ENCODE data around the gene KRTAP4-3. TPM values are rescaled to one million over a fixed set of nuclear protein-coding genes. Genes with fewer than 3 reads are reported as not detected.
"Not testable (repeated sequence)": the region's sequence is repeated elsewhere in the genome, so short reads cannot be mapped to it uniquely, and the experiment has no call there.

Gene KRTAP4-3
- total RNA-seq, 1 donor from 2014 or later, result not detected

DNA sequence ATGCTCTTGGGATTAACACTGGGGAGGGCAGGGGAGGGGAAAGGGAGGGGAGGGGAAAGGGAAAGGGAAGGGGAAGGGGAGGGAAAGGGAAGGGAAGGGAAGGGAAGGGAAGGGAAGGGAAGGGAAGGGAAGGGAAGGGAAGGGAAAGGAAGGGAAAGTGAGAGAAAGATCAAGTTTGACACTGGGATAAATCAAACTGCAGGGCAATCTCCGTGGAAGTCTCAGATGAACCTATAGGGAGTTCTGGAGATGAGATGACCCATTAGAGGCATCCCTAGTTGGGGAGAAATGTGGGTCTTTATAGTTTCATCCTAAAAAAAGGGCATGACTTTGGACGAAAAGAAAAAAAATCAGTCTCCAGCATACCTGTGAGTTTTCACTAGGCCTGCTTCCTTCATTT, 46.3 kb downstream of the KRTAP4-3 start:
- Histone ChIP-seq H3K9me3 (ENCODE audit: low read depth) (no peaks in the 10 kb centered on the region), H3K79me2 (ENCODE audit: low read depth) (no peaks in the 10 kb centered on the region), H3K27me3 (no peaks in the 10 kb centered on the region), H2AFZ (replicated peaks) (no peak overlapping the region), H3K4me2 (no peak overlapping the region), H3K27ac (no peak overlapping the region), H4K20me1 (ENCODE audit: low read depth) (no peaks in the 10 kb centered on the region), H3K9ac (no peak overlapping the region), H3F3A (ENCODE audit: low read depth) (no peaks in the 10 kb centered on the region), H3K4me1 (no peaks in the 10 kb centered on the region), H3K4me3 (no peak overlapping the region), H3K36me3 (no peaks in the 10 kb centered on the region)
- Mint-ChIP-seq H3K4me3 (no peak overlapping the region), H3K36me3 (no peaks in the 10 kb centered on the region), H3K9me3 (no peaks in the 10 kb centered on the region), H3K27ac (no peak overlapping the region), H3K27me3 (ENCODE audit: insufficient read depth, low read depth) (peaks cover 5% of the 10 kb centered on the region), H3K4me1 (peaks cover 5% of the 10 kb centered on the region)
- TF ChIP-seq EZH2phosphoT487 (IDR thresholded peaks at IDR 0.05) (no peak), EZH2 (IDR thresholded peaks at IDR 0.05) (no peak)
- TF ChIP-seq, protein P1, sequence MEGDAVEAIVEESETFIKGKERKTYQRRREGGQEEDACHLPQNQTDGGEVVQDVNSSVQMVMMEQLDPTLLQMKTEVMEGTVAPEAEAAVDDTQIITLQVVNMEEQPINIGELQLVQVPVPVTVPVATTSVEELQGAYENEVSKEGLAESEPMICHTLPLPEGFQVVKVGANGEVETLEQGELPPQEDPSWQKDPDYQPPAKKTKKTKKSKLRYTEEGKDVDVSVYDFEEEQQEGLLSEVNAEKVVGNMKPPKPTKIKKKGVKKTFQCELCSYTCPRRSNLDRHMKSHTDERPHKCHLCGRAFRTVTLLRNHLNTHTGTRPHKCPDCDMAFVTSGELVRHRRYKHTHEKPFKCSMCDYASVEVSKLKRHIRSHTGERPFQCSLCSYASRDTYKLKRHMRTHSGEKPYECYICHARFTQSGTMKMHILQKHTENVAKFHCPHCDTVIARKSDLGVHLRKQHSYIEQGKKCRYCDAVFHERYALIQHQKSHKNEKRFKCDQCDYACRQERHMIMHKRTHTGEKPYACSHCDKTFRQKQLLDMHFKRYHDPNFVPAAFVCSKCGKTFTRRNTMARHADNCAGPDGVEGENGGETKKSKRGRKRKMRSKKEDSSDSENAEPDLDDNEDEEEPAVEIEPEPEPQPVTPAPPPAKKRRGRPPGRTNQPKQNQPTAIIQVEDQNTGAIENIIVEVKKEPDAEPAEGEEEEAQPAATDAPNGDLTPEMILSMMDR (IDR thresholded peaks at IDR 0.05), result no peak
- no peak for DNase-seq (ENCODE audit: low spot score)

- not testable (repeated sequence) for H3K27me3 ChIP-seq; H2AFZ ChIP-seq (replicated peaks); H3K36me3 ChIP-seq; H3K9me3 Mint-ChIP-seq; H3K9ac ChIP-seq; H3K27me3 Mint-ChIP-seq (ENCODE audit: insufficient read depth, low read depth); H3K4me3 Mint-ChIP-seq; H3K79me2 ChIP-seq (ENCODE audit: low read depth); H3K4me1 ChIP-seq; H3K27ac Mint-ChIP-seq; H3K27ac ChIP-seq; H4K20me1 ChIP-seq (ENCODE audit: low read depth); H3F3A ChIP-seq (ENCODE audit: low read depth); H3K9me3 ChIP-seq (ENCODE audit: low read depth); H3K4me1 Mint-ChIP-seq; H3K4me3 ChIP-seq; H3K4me2 ChIP-seq; H3K36me3 Mint-ChIP-seq; DNase-seq (ENCODE audit: low spot score)
Observed at GRCh38 chr17:41119696-41120690, 48.0 kb downstream of the KRTAP4-3 start.

- Histone ChIP-seq H3K4me3 (no peak overlapping the region), H3K4me1 (no peaks in the 10 kb centered on the region), H2AFZ (replicated peaks) (no peak overlapping the region), H3K36me3 (no peaks in the 10 kb centered on the region), H3K9me3 (ENCODE audit: low read depth) (no peaks in the 10 kb centered on the region), H3K27ac (no peak overlapping the region), H3F3A (ENCODE audit: low read depth) (no peaks in the 10 kb centered on the region), H3K4me2 (no peak overlapping the region), H4K20me1 (ENCODE audit: low read depth) (no peaks in the 10 kb centered on the region), H3K9ac (no peak overlapping the region), H3K27me3 (no peaks in the 10 kb centered on the region), H3K79me2 (ENCODE audit: low read depth) (no peaks in the 10 kb centered on the region)
- Mint-ChIP-seq H3K36me3 (no peaks in the 10 kb centered on the region), H3K4me3 (no peak overlapping the region), H3K9me3 (peaks cover 5% of the 10 kb centered on the region), H3K27ac (no peak overlapping the region), H3K27me3 (ENCODE audit: insufficient read depth, low read depth) (peaks cover 5% of the 10 kb centered on the region), H3K4me1 (peaks cover 5% of the 10 kb centered on the region)
- no peak for TF ChIP-seq EZH2 (IDR thresholded peaks at IDR 0.05)
- no peak for DNase-seq (ENCODE audit: low spot score)
Observed at GRCh38 chr17:41118721-41119120, 49.3 kb downstream of the KRTAP4-3 start.

DNA sequence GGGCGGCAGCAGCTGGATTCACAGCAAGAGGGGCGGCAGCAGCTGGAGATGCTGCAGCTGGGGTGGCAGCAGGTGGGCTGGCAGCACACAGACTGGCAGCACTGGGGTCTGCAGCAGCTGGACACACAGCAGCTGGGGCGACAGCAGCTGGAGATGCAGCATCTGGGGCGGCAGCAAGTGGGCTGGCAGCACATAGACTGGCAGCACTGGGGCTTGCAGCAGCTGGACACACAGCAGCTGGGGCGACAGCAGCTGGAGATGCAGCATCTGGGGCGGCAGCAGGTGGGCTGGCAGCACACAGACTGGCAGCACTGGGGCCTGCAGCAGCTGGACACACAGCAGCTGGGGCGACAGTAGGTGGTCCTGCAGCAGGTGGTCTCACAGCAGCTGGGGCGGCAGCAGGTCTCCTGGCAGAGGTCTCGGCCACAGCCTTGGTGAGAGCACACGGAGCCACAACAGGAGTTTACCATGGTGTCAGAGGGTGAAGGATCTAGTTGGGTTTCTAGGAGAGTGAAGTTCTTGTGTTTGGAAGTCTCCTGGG, 50.1 kb downstream of the KRTAP4-3 start, which contains the start of gene KRTAP4-11:
Gene KRTAP4-11 (minus strand): TSS at position 528 of the 541 bp plus-strand sequence. CDS start 58 bp downstream, at position 470.
- not testable (repeated sequence) for H3K27ac ChIP-seq; H3K9me3 Mint-ChIP-seq; H4K20me1 ChIP-seq (ENCODE audit: low read depth); H3K9me3 ChIP-seq (ENCODE audit: low read depth); H3K4me2 ChIP-seq; H3K36me3 ChIP-seq; H3K79me2 ChIP-seq (ENCODE audit: low read depth); H2AFZ ChIP-seq (replicated peaks); H3K4me1 ChIP-seq; H3K36me3 Mint-ChIP-seq; H3K9ac ChIP-seq; H3F3A ChIP-seq (ENCODE audit: low read depth); DNase-seq (ENCODE audit: low spot score); H3K4me3 Mint-ChIP-seq; H3K4me1 Mint-ChIP-seq; H3K27me3 ChIP-seq; H3K4me3 ChIP-seq; H3K27me3 Mint-ChIP-seq (ENCODE audit: insufficient read depth, low read depth)
- peak within 1 kb of the TSS; percentile 5 for H3K27ac Mint-ChIP-seq

Small RNA genes lying within 50 kb of the gene (small RNA-seq; reads per million reads assigned to genes)
- not detected for gene KRTAP4-17P

Other genes starting within 250 kb of the KRTAP4-3 start
- gene KRT23, start 230.6 kb downstream of the KRTAP4-3 start, total RNA-seq (ENCODE audit: low replicate concordance), result 0.60 TPM in 1 of 2 replicates, not detected in the other
- not detected in 2 replicates for gene KRT39, start 201.3 kb downstream of the KRTAP4-3 start, total RNA-seq (ENCODE audit: low replicate concordance)
- not detected in 2 replicates for gene KRT40, start 183.9 kb downstream of the KRTAP4-3 start, total RNA-seq (ENCODE audit: low replicate concordance)
- not detected in 2 replicates for gene KRTAP3-3, start 174.1 kb downstream of the KRTAP4-3 start, total RNA-seq (ENCODE audit: low replicate concordance)
- gene KRTAP3-2, start 168.3 kb downstream of the KRTAP4-3 start, total RNA-seq (ENCODE audit: low replicate concordance), result not detected in 2 replicates
- gene KRTAP3-1, start 159.1 kb downstream of the KRTAP4-3 start, total RNA-seq (ENCODE audit: low replicate concordance), result not detected in 2 replicates
- not detected in 2 replicates for gene KRTAP1-5, start 141.0 kb downstream of the KRTAP4-3 start, total RNA-seq (ENCODE audit: low replicate concordance)
- not detected in 2 replicates for gene KRTAP1-4, start 138.0 kb downstream of the KRTAP4-3 start, total RNA-seq (ENCODE audit: low replicate concordance)
- not detected in 2 replicates for gene KRTAP1-3, start 133.3 kb downstream of the KRTAP4-3 start, total RNA-seq (ENCODE audit: low replicate concordance)
- gene KRTAP1-1, start 126.8 kb downstream of the KRTAP4-3 start, total RNA-seq (ENCODE audit: low replicate concordance), result not detected in 2 replicates
- not detected in 2 replicates for gene KRTAP2-1, start 120.9 kb downstream of the KRTAP4-3 start, total RNA-seq (ENCODE audit: low replicate concordance)
- gene KRTAP2-2, start 113.0 kb downstream of the KRTAP4-3 start, total RNA-seq (ENCODE audit: low replicate concordance), result not detected in 2 replicates
- gene KRTAP2-3, start 108.1 kb downstream of the KRTAP4-3 start, total RNA-seq (ENCODE audit: low replicate concordance), result not detected in 2 replicates
- gene KRTAP2-4, start 102.3 kb downstream of the KRTAP4-3 start, total RNA-seq (ENCODE audit: low replicate concordance), result not detected in 2 replicates
- not detected in 2 replicates for gene KRTAP4-7, start 84.1 kb downstream of the KRTAP4-3 start, total RNA-seq (ENCODE audit: low replicate concordance)
- not detected in 2 replicates for gene KRTAP4-8, start 70.1 kb downstream of the KRTAP4-3 start, total RNA-seq (ENCODE audit: low replicate concordance)
- not detected in 2 replicates for gene KRTAP4-16, start 66.0 kb downstream of the KRTAP4-3 start, total RNA-seq (ENCODE audit: low replicate concordance)
- gene KRTAP4-9, start 62.8 kb downstream of the KRTAP4-3 start, total RNA-seq (ENCODE audit: low replicate concordance), result not detected in 2 replicates
- not detected in 2 replicates for gene KRTAP4-11, start 49.8 kb downstream of the KRTAP4-3 start, total RNA-seq (ENCODE audit: low replicate concordance)
- gene KRTAP4-12, start 44.0 kb downstream of the KRTAP4-3 start, total RNA-seq (ENCODE audit: low replicate concordance), result not detected in 2 replicates
- not detected in 2 replicates for gene KRTAP4-6, start 27.7 kb downstream of the KRTAP4-3 start, total RNA-seq (ENCODE audit: low replicate concordance)
- not detected in 2 replicates for gene KRTAP4-5, start 18.4 kb downstream of the KRTAP4-3 start, total RNA-seq (ENCODE audit: low replicate concordance)
- not detected in 2 replicates for gene KRTAP4-4, start 7.5 kb downstream of the KRTAP4-3 start, total RNA-seq (ENCODE audit: low replicate concordance)
- not detected in 2 replicates for gene KRTAP4-2, start 10.0 kb upstream of the KRTAP4-3 start, total RNA-seq (ENCODE audit: low replicate concordance)
- gene KRTAP4-1, start 16.7 kb upstream of the KRTAP4-3 start, total RNA-seq (ENCODE audit: low replicate concordance), result 0.12 TPM in 1 of 2 replicates, not detected in the other
- gene KRTAP9-1, start 21.7 kb upstream of the KRTAP4-3 start, total RNA-seq (ENCODE audit: low replicate concordance), result not detected in 2 replicates
- gene KRTAP9-2, start 58.4 kb upstream of the KRTAP4-3 start, total RNA-seq (ENCODE audit: low replicate concordance), result not detected in 2 replicates
- gene KRTAP9-3, start 64.2 kb upstream of the KRTAP4-3 start, total RNA-seq (ENCODE audit: low replicate concordance), result not detected in 2 replicates
- not detected in 2 replicates for gene KRTAP9-8, start 69.8 kb upstream of the KRTAP4-3 start, total RNA-seq (ENCODE audit: low replicate concordance)
- gene KRTAP9-4, start 81.5 kb upstream of the KRTAP4-3 start, total RNA-seq (ENCODE audit: low replicate concordance), result not detected in 2 replicates
- gene KRTAP9-9, start 87.2 kb upstream of the KRTAP4-3 start, total RNA-seq (ENCODE audit: low replicate concordance), result not detected in 2 replicates
- gene KRTAP9-6, start 97.2 kb upstream of the KRTAP4-3 start, total RNA-seq (ENCODE audit: low replicate concordance), result not detected in 2 replicates
- gene KRTAP9-7, start 107.5 kb upstream of the KRTAP4-3 start, total RNA-seq (ENCODE audit: low replicate concordance), result not detected in 2 replicates
- gene KRTAP29-1, start 134.6 kb upstream of the KRTAP4-3 start, total RNA-seq (ENCODE audit: low replicate concordance), result not detected in 2 replicates
- gene KRTAP16-1, start 141.1 kb upstream of the KRTAP4-3 start, total RNA-seq (ENCODE audit: low replicate concordance), result not detected in 2 replicates
- not detected in 2 replicates for gene KRTAP17-1, start 147.5 kb upstream of the KRTAP4-3 start, total RNA-seq (ENCODE audit: low replicate concordance)
- gene KRT33A, start 182.6 kb upstream of the KRTAP4-3 start, total RNA-seq (ENCODE audit: low replicate concordance), result not detected in 2 replicates
- gene KRT33B, start 201.6 kb upstream of the KRTAP4-3 start, total RNA-seq (ENCODE audit: low replicate concordance), result not detected in 2 replicates
- not detected in 2 replicates for gene KRT34, start 214.1 kb upstream of the KRTAP4-3 start, total RNA-seq (ENCODE audit: low replicate concordance)
- not detected in 2 replicates for gene KRT31, start 229.4 kb upstream of the KRTAP4-3 start, total RNA-seq (ENCODE audit: low replicate concordance)